HepG2 (cell line): ENCODE measurements around the gene DTNB. TPM values are rescaled to one million over a fixed set of nuclear protein-coding genes. Genes with fewer than 3 reads are reported as not detected.

ENCODE experiments used
- HNRNPLL ChIP-seq: fragments of 200-400 bp; formaldehyde crosslinking; IDR thresholded peaks from 2 replicates; pipeline ENCODE4 v1.6.1; 2017; ENCODE audit warnings: mild to moderate bottlenecking, low read depth, low read length; ENCODE audit not compliant: poor library complexity, severe bottlenecking
- PAXIP1 ChIP-seq: sonication (generic); formaldehyde crosslinking; conservative IDR thresholded peaks from 2 replicates; pipeline ENCODE4 v1.4.0; 2020; ENCODE audit warnings: mild to moderate bottlenecking, missing genetic modification reagents, moderate library complexity
- STAG1 ChIP-seq: sonication (generic); formaldehyde crosslinking; IDR thresholded peaks from 2 replicates; pipeline ENCODE4 v1.4.0; 2020; ENCODE audit warnings: missing genetic modification reagents
- ZBTB4 ChIP-seq: sonication (generic); formaldehyde crosslinking; IDR thresholded peaks from 2 replicates; pipeline ENCODE4 v1.4.0; 2020; ENCODE audit warnings: missing genetic modification reagents, mild to moderate bottlenecking, borderline replicate concordance
- ZFP82 ChIP-seq: sonication (generic); formaldehyde crosslinking; IDR thresholded peaks from 2 replicates; pipeline ENCODE4 v1.5.1; 2020; ENCODE audit warnings: mild to moderate bottlenecking, missing genetic modification reagents, borderline replicate concordance
- ZNF136 ChIP-seq: sonication (generic); formaldehyde crosslinking; IDR thresholded peaks from 2 replicates; pipeline ENCODE4 v1.8.1; 2022; ENCODE audit warnings: low read depth, mild to moderate bottlenecking, moderate library complexity, missing genetic modification reagents
- ZNF343 ChIP-seq: sonication (generic); formaldehyde crosslinking; IDR thresholded peaks from 2 replicates; pipeline ENCODE4 v1.4.0; 2020; ENCODE audit warnings: mild to moderate bottlenecking, missing genetic modification reagents
- ZNF430 ChIP-seq: sonication (generic); formaldehyde crosslinking; IDR thresholded peaks from 2 replicates; pipeline ENCODE4 v1.9.0; 2021; ENCODE audit warnings: mild to moderate bottlenecking, missing genetic modification reagents
- ZNF552 ChIP-seq: sonication (generic); formaldehyde crosslinking; IDR thresholded peaks from 2 replicates; pipeline ENCODE4 v1.9.0; 2022; ENCODE audit warnings: missing genetic modification reagents, mild to moderate bottlenecking, borderline replicate concordance
- ZNF883 ChIP-seq: sonication (generic); formaldehyde crosslinking; IDR thresholded peaks from 2 replicates; pipeline ENCODE4 v1.5.1; 2020; ENCODE audit warnings: mild to moderate bottlenecking, missing genetic modification reagents; ENCODE audit errors: not compliant biosample characterization
- ZZZ3 ChIP-seq: sonication (generic); formaldehyde crosslinking; IDR thresholded peaks from 2 replicates; pipeline ENCODE4 v1.4.0; 2020; ENCODE audit warnings: missing genetic modification reagents, mild to moderate bottlenecking, borderline replicate concordance
- polyA plus RNA-seq, 8 experiments: library from polyadenylated mRNA; depleted of rRNA in 3 of 8; stranded (reverse) in 7 of 8; unstranded in 1 of 8; fragments of >200 nt; fragmentation: Illumina TruSeq in 4 of 8; extraction: Trizol in 4 of 8; gene quantifications; 2 replicates each; pipeline versions ENCODE4 v1.2.1 to v1.2.3, GENCODE V29; 2011 to 2016; ENCODE audit warnings: low read depth in 4 of 8, missing spikeins in 1 of 8, mixed read lengths in 1 of 8; ENCODE audit not compliant: insufficient read depth in 1 of 8
- total RNA-seq, 5 experiments: library from RNA; depleted of rRNA; stranded (reverse); fragments of >200 nt; fragmentation: Illumina TruSeq; extraction: Trizol; gene quantifications; 2 replicates each; pipeline ENCODE4 v1.2.3, GENCODE V29; 2016; ENCODE audit warnings: low read depth in 1 of 5
- TF ChIP-seq, protein P1 (sequence below): sonication (generic); formaldehyde crosslinking; IDR thresholded peaks from 2 replicates; pipeline ENCODE4 v1.9.0; 2021; ENCODE audit warnings: mild to moderate bottlenecking, missing genetic modification reagents

Gene DTNB
- total and polyA plus RNA-seq, 2 of the 13 experiments (the other 11 are each of a cell fraction or from before 2014, with no cell fraction given) = 14.4 to 23.9 TPM

GRCh38 chr2:25664183-25664964, 9.0 kb downstream of the DTNB start (continued):
- TF ChIP-seq ZNF883 (no peak), STAG1 (CRISPR knock-in tag) (peak; percentile 92), ZBTB4 (CRISPR knock-in tag) (no peak), ZNF136 (CRISPR knock-in tag) (no peak), ZZZ3 (no peak), ZNF430 (no peak), ZNF552 (CRISPR knock-in tag) (no peak), PAXIP1 (no peak), ZFP82 (CRISPR knock-in tag) (no peak), ZNF343 (CRISPR knock-in tag) (no peak), HNRNPLL (no peak)
- TF ChIP-seq, protein P1, sequence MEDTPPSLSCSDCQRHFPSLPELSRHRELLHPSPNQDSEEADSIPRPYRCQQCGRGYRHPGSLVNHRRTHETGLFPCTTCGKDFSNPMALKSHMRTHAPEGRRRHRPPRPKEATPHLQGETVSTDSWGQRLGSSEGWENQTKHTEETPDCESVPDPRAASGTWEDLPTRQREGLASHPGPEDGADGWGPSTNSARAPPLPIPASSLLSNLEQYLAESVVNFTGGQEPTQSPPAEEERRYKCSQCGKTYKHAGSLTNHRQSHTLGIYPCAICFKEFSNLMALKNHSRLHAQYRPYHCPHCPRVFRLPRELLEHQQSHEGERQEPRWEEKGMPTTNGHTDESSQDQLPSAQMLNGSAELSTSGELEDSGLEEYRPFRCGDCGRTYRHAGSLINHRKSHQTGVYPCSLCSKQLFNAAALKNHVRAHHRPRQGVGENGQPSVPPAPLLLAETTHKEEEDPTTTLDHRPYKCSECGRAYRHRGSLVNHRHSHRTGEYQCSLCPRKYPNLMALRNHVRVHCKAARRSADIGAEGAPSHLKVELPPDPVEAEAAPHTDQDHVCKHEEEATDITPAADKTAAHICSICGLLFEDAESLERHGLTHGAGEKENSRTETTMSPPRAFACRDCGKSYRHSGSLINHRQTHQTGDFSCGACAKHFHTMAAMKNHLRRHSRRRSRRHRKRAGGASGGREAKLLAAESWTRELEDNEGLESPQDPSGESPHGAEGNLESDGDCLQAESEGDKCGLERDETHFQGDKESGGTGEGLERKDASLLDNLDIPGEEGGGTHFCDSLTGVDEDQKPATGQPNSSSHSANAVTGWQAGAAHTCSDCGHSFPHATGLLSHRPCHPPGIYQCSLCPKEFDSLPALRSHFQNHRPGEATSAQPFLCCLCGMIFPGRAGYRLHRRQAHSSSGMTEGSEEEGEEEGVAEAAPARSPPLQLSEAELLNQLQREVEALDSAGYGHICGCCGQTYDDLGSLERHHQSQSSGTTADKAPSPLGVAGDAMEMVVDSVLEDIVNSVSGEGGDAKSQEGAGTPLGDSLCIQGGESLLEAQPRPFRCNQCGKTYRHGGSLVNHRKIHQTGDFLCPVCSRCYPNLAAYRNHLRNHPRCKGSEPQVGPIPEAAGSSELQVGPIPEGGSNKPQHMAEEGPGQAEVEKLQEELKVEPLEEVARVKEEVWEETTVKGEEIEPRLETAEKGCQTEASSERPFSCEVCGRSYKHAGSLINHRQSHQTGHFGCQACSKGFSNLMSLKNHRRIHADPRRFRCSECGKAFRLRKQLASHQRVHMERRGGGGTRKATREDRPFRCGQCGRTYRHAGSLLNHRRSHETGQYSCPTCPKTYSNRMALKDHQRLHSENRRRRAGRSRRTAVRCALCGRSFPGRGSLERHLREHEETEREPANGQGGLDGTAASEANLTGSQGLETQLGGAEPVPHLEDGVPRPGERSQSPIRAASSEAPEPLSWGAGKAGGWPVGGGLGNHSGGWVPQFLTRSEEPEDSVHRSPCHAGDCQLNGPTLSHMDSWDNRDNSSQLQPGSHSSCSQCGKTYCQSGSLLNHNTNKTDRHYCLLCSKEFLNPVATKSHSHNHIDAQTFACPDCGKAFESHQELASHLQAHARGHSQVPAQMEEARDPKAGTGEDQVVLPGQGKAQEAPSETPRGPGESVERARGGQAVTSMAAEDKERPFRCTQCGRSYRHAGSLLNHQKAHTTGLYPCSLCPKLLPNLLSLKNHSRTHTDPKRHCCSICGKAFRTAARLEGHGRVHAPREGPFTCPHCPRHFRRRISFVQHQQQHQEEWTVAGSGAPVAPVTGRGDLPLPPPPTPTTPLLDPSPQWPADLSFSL (CRISPR knock-in tag) = no peak
